ENCODE measurements around the gene HPCAL1. TPM values are rescaled to one million over a fixed set of nuclear protein-coding genes. Genes with fewer than 3 reads are reported as not detected.

The HPCAL1 gene
- total RNA-seq, 1 donor, result 68.9 TPM

DNA sequence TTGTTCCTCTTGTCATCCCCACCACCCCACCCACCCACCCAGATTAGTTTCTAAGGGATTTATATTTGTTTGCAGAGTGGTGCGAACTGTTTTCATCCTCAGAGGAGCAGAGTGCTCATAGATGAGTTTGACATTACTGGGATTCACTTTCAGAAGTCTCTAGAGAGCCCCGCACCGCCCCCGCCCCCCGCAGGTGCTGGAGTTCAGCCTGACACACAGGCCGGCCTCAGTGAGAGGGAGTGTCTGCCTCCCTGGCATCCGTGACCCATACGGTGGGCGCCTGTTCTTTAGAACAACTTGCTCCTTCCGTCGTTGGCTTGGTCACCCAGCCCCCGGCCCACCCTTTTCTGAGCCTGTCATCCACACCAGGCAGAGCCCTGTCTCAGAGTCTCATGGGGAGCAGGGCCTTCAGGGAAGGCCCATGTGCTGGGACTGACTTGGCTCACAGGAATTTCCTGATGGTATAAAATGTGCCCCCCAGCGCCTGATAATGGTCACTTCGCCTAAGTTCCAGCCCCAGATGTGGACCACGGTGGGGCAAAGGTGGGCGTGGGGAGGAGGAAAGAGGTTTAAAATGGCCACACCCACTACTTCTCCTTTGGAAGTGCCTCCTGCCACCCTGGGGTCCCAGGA lies 44.3 kb downstream of the HPCAL1 start:
- DNase-seq (ENCODE audit: low read depth in 2 of 3, low spot score in 2 of 3), result no peak

DNA sequence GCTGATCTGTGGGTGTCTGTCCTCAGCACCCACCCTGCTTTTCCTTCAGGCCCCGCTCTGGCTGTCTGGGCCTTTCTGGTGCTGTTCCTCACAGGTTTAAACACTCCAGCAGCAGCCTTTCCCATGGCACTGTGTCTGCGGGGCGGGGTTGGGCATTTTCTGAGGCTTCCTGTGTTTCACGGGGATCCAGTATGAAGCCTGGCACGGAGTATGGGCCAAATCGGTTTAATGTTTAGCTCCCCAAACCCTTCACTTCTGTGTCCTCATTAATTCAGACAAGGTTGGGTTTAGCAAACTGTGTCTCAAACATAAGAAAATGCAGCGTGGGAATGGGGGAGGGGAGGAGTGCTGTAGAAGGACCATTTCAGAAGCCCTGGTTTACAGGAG lies 44.9 kb downstream of the HPCAL1 start:
- DNase-seq (ENCODE audit: low read depth in 2 of 3, low spot score in 2 of 3), result no peak

DNA sequence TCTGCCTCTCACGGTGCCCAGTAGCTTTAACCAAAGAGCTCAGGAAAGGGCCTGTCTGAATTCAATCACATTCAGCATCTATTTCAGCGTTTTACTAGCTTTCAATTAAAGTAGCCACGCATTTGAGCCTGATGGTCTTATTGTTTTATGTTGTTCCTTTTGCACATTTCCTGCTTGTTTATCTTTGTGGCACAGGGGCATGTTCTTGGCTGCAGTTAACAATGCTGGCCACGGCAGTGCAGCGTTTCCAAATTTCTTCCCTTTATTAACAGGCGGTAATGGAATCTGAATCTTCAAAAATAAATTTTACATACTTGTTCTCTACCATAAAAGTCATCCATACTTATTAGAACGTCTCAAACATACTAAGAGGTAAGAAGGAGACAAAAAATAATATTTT lies 46.2 kb downstream of the HPCAL1 start:
- peak in 2 of 3 donors; percentile 38 to 53 for DNase-seq (ENCODE audit: low read depth in 2 of 3, low spot score in 2 of 3)

DNA sequence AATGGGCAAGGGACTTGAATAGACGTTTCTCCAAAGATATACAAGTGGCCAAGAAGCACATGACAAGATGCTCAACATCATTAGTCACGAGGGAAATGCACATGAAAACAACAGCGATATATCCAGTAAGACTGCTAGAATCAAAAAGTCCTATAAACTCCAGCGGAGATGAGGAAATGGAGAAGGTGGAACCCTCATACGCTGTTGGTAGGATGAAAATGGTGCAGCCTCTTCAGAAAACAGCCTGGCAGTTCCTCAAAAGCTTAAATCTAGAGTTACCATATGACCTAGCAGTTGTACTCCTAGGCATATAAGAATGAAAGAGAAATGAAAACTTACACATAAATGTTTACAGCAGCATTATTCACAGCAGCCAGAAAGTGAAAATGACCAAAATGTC lies 48.1 kb downstream of the HPCAL1 start:
- peak in 1 of 3 donors; percentile 55 for DNase-seq (ENCODE audit: low read depth in 2 of 3, low spot score in 2 of 3)

DNA sequence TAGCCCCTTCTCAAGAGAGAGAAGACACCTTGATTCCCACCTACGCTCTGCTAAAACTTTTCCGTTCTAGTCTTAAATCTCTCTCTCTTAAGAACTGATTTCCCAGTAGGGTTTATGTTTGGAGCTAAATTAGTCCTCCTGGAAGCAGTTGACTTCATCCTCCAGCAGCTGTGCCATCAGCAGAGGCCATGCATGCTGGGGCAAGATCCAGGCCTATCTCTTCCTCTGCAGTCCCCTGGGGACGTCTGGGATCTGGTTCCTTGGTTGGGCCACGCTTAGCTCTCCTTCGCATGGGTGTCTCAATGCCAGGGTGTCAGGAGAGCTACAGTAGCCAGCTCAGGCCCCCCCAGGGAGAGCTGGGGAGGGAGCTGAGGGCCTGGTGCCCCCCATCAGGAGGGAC lies 49.7 kb downstream of the HPCAL1 start:
- no peak for DNase-seq (ENCODE audit: low read depth in 2 of 3, low spot score in 2 of 3)

DNA sequence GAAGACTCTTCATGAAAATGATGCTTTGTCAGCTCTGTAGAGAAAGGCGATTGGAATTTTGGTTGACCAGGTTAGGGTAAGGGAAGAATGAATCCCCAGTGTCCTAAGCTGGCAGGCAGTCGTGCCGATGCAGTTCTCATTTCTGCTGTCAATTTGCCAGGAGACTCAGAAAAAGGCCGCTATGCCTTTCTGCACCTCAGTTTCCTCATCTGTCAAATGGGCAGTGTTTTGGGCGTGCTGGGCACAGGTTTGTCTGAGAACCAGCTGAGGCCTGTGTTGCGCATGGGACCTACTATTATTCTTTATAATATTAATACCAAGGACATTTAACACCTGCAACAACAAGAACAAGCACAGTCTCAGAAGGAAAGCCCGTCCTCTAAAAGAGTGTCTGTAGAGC lies 50.3 kb downstream of the HPCAL1 start:
- DNase-seq (ENCODE audit: low read depth in 2 of 3, low spot score in 2 of 3), result no peak

DNA sequence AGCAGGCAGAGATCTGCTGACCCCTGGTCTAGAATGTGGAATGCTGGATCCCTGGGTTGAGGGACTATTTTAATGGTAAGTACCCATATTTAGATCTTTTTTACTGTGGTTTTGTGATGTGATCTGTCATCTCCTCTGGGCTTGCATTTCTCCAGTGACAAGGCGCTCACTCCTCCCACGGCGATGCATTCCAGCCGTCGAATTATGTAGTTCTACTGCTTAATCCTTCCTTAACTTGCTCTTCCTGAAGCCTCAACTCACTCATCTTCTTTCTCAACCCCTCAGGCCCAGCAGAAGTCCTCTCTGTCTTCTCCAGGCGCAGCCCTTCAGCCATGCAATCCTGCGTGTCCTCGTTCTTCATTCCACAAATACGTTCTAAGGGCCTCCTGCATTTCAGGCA lies 51.2 kb downstream of the HPCAL1 start:
- no peak for DNase-seq (ENCODE audit: low read depth in 2 of 3, low spot score in 2 of 3)

DNA sequence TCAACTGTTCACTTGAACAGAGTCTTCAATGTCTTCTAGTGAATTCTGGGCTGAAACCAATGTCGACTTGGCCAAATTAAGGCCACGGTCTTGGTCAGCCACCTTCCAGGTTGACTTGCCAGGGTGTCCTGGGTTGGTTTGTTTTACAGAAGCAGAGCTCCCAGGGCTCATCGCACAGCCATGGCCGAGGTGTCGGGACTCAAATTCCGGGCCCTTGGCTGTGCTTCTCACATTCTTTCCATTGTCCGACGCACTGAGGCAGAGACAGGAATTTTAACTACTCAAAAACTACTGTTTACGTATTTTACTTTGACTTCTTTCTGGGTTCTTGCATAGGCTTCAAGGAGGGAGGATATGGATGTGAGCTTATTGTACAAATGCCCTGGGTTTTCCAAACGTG lies 51.7 kb downstream of the HPCAL1 start:
- DNase-seq (ENCODE audit: low read depth in 2 of 3, low spot score in 2 of 3), result no peak

DNA sequence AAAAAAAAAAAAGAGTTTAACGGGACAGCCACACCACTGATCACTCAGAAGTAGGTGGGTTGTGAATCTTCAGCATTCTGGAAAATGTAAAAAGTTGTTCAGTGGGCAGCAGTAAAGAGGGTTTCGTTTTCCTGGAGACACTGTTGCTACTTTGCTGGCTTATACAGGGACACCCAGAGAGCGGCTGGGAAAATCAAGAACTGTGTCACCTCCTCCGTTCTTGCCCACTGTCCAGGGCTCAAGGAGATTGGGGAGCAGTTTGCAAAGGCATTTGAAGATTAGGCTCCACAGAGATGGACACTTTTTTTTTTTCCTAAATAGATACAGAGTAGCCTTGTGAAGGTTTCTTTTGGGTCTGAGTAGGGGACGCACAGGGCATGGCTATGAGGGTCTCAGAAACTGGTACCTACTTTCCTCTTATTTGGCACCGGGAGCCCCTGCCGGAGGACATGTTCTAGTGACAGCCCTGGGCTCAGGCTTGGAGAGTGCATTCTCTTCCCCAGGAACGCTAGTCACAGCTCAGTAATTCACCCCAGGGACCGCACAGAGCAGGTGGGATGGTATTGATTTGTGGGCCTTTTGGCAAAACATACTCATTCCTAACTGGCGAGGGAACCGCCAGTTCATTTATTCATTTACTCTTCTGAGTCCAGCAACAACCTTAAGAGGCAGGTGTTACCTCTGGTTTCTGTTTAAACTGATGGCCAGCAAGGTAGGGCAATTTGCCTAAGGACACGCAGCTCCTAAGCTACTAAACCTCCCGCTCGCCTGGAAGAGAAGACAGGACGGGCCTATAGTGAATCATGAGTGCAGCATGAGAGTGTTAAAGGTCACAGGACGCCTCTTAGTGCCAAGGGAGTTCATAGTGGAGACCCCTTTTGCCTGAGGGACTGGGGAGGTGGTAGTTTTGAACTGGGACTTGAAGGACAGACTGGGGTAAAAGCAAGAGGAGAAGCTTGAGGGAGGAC lies 53.1 kb downstream of the HPCAL1 start:
- no peak for DNase-seq (ENCODE audit: low read depth in 2 of 3, low spot score in 2 of 3)

DNA sequence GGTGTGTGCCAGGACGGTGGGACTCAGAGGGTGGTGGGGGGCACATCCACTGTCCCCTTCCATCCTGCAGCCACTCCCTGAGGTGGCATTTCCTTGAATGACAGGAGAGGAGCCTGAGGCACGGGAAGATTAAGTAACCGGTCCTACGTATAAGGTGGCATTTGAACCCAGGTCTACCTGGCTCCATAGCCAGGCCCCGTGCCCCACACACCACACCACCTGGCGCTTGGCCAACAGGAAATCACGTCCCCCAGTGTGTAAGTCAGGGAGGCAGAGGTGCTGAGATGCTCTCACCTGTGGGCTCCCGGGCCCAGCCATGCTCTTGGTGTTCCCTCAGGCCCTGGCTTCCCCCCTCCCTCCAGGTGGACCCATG lies 53.7 kb downstream of the HPCAL1 start:
- DNase-seq (ENCODE audit: low read depth in 2 of 3, low spot score in 2 of 3), result no peak

DNA sequence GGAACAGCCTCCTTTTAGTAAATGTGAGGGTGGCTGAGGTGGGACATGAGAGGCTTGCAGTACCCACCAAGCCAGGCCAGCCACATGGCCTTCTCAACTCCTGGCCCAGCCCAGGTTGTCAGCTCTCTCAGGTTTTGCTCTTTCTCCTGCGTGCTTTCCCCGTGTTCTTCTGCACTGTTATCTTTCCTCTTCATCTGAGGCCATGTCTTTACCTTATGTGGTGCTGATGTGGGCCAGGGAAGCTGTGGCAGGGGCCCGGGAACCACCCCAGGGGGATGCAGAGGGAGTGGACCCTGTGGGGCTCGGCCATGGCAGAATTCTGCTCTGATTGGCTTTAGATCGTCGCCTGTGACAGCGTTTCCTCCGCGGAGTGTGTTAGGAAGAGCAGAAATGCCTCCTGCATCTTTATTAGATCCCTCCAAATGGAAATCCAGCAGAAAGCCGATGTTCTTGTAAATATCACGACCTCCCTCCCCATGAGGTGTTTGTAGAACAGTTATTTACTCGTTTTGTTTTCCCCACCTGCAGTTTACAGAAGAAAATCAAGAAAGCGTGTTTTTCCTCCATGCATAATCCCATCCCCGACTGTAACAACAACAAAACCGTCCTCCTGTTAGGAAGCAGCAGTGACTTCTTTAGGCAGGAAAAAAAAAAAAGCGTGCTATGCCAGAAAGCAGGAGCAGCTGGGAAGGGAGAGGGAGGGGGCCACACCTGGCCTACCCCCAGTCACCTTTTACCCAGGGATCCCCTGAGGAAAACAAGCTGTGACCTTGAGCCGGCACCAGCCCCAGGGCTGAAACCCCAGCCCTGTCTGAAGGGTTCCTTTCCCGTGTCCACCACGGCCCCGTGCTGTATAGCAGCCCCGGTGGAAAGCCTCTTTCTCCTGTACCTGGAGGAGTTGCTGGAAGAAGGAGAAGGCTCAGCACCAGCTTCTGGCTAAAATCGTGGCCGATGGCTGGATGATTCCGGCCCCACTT lies 54.8 kb downstream of the HPCAL1 start:
- DNase-seq (ENCODE audit: low read depth in 2 of 3, low spot score in 2 of 3), result no peak

DNA sequence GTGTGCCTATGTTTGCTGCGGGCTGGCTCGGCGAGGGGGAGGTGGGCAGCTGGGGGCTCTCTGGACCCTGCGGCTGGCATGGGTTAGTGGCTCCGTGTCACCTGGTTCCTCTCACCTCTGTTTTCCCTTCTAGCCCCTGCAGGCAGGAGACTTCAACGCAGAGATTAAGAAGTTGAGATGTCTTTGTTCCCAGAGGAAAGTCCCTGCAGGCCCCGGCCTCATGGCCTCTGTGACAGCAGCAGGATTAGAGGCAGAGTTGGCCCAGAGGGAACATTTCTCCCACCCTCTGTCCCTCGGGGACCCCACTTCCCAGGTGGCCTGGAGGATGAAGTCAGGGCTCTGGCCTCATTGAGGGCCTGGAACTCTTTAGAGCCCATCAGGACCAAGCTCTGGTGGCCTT lies 56.5 kb downstream of the HPCAL1 start:
- DNase-seq (ENCODE audit: low read depth in 2 of 3, low spot score in 2 of 3), result no peak

DNA sequence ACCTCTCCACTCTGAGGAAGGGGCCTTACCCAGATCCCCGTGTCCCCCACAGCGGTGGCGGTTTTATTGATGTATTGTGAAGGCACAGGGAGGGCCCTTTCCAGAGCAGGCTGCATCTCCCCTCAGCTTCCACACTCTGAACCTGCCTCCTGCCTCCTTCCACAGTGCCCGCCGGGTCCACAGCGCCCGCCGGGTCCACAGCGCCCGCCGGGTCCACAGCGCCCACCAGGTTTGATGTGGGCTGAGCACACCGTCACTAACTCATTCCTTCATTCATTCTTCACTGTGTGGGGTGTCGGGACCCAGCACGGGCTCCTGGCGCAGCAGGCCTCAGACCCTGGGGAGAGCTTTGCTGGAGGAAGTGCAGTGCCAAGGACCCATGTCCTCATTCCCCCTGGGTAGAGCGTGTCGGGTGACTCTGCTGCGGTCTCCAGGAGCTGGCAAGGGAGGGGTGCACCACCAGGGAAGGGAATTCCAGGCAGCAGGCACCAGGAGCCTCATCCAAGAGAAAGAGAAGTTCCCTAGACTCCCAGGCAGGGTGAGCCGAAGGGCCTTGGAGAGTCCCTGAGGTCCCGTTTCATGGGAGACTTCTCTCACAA lies 57.1 kb downstream of the HPCAL1 start:
- no peak for DNase-seq (ENCODE audit: low read depth in 2 of 3, low spot score in 2 of 3)

DNA sequence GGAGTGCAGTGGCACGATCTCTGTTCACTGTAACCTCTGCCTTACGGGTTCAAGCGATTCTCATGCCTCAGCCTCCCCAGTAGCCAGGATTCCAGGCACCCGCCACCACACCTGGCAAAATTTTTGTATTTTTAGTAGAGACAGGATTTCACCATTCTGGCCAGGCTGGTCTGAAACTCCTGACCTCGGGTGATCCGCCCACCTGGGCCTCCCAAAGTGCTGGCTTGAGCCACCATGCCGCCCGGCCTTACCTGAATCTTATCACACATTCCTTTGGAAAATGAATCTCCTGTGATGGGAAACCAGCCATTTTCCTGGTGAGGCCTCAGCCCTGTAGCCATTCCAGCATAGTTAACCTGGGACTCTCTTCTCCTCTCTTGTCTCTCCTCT lies 57.8 kb downstream of the HPCAL1 start:
- no peak for DNase-seq (ENCODE audit: low read depth in 2 of 3, low spot score in 2 of 3)

DNA sequence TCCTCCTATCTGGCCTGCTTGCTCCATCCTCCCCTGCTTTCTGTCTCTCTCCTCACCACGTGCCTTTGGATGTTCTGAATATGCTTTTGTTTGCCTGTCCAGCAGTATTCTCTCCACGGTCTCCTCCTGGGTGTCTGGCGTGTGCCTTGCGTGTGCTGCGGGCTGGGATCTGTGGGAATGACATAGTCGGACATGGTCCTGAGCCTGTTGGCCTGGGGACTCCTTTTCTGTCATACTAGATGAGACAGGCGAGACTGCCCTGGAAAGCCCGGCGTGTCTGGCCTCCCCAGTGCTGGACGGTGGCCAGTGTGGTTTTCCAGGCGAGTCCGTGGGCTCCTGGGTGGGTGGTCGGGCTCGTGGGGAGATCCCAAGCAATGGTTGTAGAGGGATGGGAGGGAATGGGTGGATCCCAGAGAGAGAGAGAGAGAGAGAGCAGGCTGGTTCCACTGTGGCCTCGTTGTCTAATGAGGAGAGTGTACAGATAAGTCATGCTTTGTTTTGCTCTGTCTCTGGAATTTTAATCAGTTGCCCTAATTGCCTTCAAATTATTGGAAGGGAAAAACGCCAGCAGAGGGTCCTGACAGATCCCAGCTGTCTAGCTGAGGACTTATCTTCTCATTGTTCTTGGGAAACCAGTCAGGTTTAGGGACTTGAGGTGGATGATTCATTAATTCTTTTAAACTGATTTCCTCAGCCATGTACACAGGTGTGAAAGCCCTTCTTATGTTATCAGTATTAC lies 58.3 kb downstream of the HPCAL1 start:
- no peak for DNase-seq (ENCODE audit: low read depth in 2 of 3, low spot score in 2 of 3)

DNA sequence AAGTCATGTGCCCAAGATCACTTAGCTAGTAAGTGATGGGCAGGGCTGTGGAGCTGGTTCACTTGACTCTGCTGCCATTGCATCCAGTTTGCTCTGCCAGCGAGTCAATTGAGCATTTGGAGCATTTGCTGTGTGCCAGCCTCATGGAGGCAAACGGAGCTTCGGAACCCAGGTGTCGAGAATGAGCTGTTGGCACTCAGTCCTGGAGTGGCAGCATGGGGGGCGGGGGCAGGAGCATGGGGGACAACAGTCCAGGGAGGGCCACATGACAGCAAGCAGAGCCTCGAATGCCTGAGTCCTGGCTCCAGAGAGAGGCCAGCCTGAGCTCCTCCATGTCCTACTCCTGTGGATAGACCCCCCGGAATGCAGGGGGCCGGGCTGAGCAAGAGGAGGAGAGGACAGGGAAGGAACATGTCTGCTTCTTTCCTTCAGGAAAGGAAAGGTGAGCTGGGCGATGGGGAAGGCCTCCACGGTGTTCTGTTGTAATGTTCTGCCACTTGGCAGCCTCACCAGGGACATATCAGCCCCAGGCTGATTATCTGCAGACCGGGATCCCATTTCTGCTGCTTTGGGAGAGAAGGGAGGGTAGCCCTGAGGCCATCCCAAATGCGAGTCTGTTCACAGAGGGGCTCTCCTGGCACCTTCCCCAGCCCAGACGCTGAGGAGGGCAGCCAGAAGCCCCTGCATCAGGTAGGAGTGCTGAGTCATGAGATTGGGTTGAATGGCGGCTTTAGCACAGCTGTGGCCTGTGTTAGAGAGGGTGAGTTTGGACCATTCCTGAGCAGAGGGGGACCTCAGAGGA lies 59.6 kb downstream of the HPCAL1 start:
- no peak for DNase-seq (ENCODE audit: low read depth in 2 of 3, low spot score in 2 of 3)

DNA sequence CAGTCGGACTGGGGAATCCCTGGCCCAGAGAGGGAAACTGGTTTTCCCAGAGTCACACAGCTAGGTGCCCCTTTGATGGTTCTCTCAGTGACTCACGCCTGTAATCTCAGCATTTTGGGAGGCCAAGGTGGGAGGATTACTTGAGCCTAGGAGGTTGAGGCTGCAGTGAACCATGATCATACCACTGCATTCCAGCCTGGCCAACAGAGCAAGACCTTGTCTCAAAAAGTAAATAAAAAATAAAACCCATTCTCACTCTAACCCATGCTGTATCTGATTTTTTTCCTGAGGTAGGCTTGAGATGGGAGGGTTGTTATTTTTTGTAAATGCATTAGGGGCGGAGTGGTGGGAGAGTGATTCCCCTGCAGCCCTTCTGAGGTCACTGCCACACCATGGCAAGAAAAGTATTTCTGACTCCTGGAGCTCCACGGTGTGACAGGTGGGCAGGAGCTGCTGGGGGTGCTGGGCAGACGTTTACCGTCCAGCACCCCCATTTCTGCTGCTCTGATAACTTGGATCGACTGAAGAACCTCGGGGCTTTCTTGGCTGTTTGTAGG lies 60.3 kb downstream of the HPCAL1 start:
- no peak for DNase-seq (ENCODE audit: low read depth in 2 of 3, low spot score in 2 of 3)

DNA sequence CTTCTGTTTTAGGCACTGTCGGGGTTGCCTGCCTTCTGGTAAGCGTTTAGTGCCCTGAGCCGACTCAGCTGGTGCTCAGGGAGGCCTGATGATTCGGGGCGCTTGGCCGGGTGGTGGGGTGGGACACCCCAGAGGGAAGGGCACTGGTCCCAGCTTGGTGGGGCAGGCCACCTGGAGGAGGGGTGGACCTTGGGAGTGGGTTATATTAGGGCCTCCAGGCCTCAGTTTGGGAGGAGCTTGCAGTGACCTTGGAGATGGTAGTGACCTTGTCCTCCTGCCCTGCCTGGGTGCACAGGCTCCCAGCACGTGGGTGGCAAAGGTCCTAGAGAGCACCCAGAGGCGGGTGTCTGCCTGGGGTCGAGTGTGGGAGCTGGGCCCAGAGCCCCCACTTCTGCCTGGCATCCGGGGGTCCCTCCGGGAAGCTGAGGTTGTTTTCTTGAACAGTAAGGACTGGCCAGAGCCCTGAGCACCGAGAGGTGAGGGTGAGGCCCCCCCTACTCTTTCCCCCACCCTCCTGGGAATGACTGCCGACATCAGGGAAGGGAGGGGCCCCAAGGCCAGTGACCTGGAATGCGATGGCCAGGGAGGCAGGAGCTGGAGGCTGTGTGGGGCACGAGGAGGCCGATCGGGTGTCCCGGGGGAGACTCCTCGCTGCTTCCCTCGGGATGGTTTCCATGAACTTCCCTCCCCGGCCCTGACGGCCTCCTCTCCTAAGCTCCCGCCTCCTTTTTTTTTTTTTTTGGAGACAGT lies 61.3 kb downstream of the HPCAL1 start:
- no peak for DNase-seq (ENCODE audit: low read depth in 2 of 3, low spot score in 2 of 3)

Data from hematopoietic multipotent progenitor cell (in vitro differentiated cells).